ENCODE results near the gene ZNF587.

Gene ZNF587

GRCh38 chr19:57914531-57914930 lies 64.9 kb downstream of the ZNF587 start:
- no peak for TF ChIP-seq CTCF (IDR thresholded peaks at IDR 0.05; ENCODE audit: insufficient read depth, low read length, poor library complexity, severe bottlenecking)
- H3K4me3 ChIP-seq (replicated peaks; ENCODE audit: low read depth, low read length): no peak overlapping the region
- peaks cover 3% of the 10 kb centered on the region for H3K36me3 ChIP-seq (ENCODE audit: control insufficient read depth, insufficient read depth, low read length)
- DNase-seq (ENCODE audit: extremely low read depth, insufficient read length): no peak
- no peaks in the 10 kb centered on the region for H3K27me3 ChIP-seq (replicated peaks; ENCODE audit: control insufficient read depth, insufficient read depth, low read length)

Data from GM06990 (cell line).